HEK293 (cell line): ENCODE results near the gene PAX6.

Source experiments
- CTCF ChIA-PET: fragments of 350-600 bp; formaldehyde crosslinking; extraction: SDS; loops from one replicate; lab custom pipeline; 2021; ENCODE audit warnings: antibody characterized with exemption; lab: Yijun Ruan, JAX
- POLR2A ChIA-PET: fragments of 300-600 bp; formaldehyde crosslinking; extraction: SDS; loops from one replicate; lab custom pipeline; 2020; ENCODE audit warnings: antibody characterized with exemption, inconsistent platforms; lab: Yijun Ruan, JAX
- H3K27ac ChIP-seq: fragments of 200-500 bp; sonication (Bioruptor generic); 2 replicates; pipeline ENCODE4 v1.5.1; 2014; ENCODE audit warnings: low read depth, low read length, control low read depth, inconsistent platforms; ENCODE audit errors: extremely low read depth
- H3K36me3 ChIP-seq, 2 experiments: fragments of 200-500 bp in 1 of 2; sonication (Bioruptor generic) in 1 of 2; 1 replicate in 1 of 2; 2 replicates in 1 of 2; pipeline ENCODE4 v1.5.1; 2014 to 2017; ENCODE audit warnings: inconsistent platforms in 2 of 2, low read length in 2 of 2; ENCODE audit not compliant: control insufficient read depth in 2 of 2, insufficient read depth in 1 of 2
- H3K4me1 ChIP-seq: fragments of 200-500 bp; sonication (Bioruptor generic); 2 replicates; pipeline ENCODE4 v1.5.1; 2014; ENCODE audit warnings: mild to moderate bottlenecking, low read length, inconsistent platforms; ENCODE audit not compliant: control insufficient read depth, insufficient read depth
- H3K4me3 ChIP-seq: 2 replicates; pipeline ENCODE4 v1.5.1; 2011; ENCODE audit warnings: low read depth, mild to moderate bottlenecking, control low read depth, low read length, moderate library complexity
- H3K9me3 ChIP-seq: fragments of 200-500 bp; sonication (Bioruptor generic); 2 replicates; pipeline ENCODE4 v1.5.1; 2014; ENCODE audit warnings: low read depth, low read length, inconsistent platforms; ENCODE audit not compliant: control insufficient read depth, insufficient read depth
- KLF1 ChIP-seq: fragments of 450-650 bp; formaldehyde crosslinking; IDR thresholded peaks from 2 replicates; pipeline ENCODE4 v1.5.1; 2016; ENCODE audit warnings: missing biosample characterization, missing genetic modification characterization
- KLF16 ChIP-seq: fragments of 450-650 bp; formaldehyde crosslinking; IDR thresholded peaks from 2 replicates; pipeline ENCODE4 v1.5.1; 2017; ENCODE audit warnings: missing biosample characterization, missing genetic modification characterization
- ZNF133 ChIP-seq: fragments of 450-650 bp; formaldehyde crosslinking; IDR thresholded peaks from 2 replicates; pipeline ENCODE4 v1.5.1; 2016; ENCODE audit warnings: missing biosample characterization, missing genetic modification characterization
- ZNF155 ChIP-seq: fragments of 450-650 bp; formaldehyde crosslinking; IDR thresholded peaks from 2 replicates; pipeline ENCODE4 v1.5.1; 2016; ENCODE audit warnings: missing biosample characterization, missing genetic modification characterization
- ZNF24 ChIP-seq: fragments of 450-650 bp; formaldehyde crosslinking; IDR thresholded peaks from 2 replicates; pipeline ENCODE4 v1.5.1; 2016; ENCODE audit warnings: missing biosample characterization, missing genetic modification characterization
- ZNF292 ChIP-seq: fragments of 450-650 bp; formaldehyde crosslinking; IDR thresholded peaks from 2 replicates; pipeline ENCODE4 v1.5.1; 2016; ENCODE audit warnings: low read depth, missing biosample characterization, missing genetic modification characterization, borderline replicate concordance
- ZNF548 ChIP-seq: fragments of 450-650 bp; formaldehyde crosslinking; IDR thresholded peaks from 2 replicates; pipeline ENCODE4 v1.5.1; 2016; ENCODE audit warnings: missing biosample characterization, missing genetic modification characterization
- ZNF560 ChIP-seq: fragments of 450-650 bp; formaldehyde crosslinking; IDR thresholded peaks from 2 replicates; pipeline ENCODE4 v1.5.1; 2017; ENCODE audit warnings: missing biosample characterization, missing genetic modification characterization, borderline replicate concordance
- ZNF596 ChIP-seq: fragments of 450-650 bp; IDR thresholded peaks from 2 replicates; pipeline ENCODE4 v1.5.0; 2018; ENCODE audit warnings: missing biosample characterization, mild to moderate bottlenecking, missing genetic modification characterization, moderate library complexity
- ZNF621 ChIP-seq: fragments of 450-650 bp; formaldehyde crosslinking; IDR thresholded peaks from 2 replicates; pipeline ENCODE4 v1.5.1; 2017; ENCODE audit warnings: missing biosample characterization, missing genetic modification characterization
- ZNF660 ChIP-seq: fragments of 450-650 bp; IDR thresholded peaks from 2 replicates; pipeline ENCODE4 v1.5.1; 2018; ENCODE audit warnings: missing biosample characterization, mild to moderate bottlenecking, missing genetic modification characterization
- ZSCAN16 ChIP-seq: fragments of 450-650 bp; formaldehyde crosslinking; IDR thresholded peaks from 2 replicates; pipeline ENCODE4 v1.5.1; 2016; ENCODE audit warnings: missing biosample characterization, missing genetic modification characterization
- TF ChIP-seq, protein P1 (sequence below): fragments of 450-650 bp; formaldehyde crosslinking; IDR thresholded peaks from 2 replicates; pipeline ENCODE4 v1.5.1; 2016; ENCODE audit warnings: missing biosample characterization, missing genetic modification characterization, low read depth
- TF ChIP-seq, protein P2 (sequence below): fragments of 450-650 bp; formaldehyde crosslinking; IDR thresholded peaks from 2 replicates; pipeline ENCODE4 v1.5.1; 2016; ENCODE audit warnings: missing biosample characterization, missing genetic modification characterization
- TF ChIP-seq, protein P3 (sequence below): fragments of 450-650 bp; formaldehyde crosslinking; IDR thresholded peaks from 2 replicates; pipeline ENCODE4 v1.5.1; 2016; ENCODE audit warnings: missing biosample characterization, missing genetic modification characterization, borderline replicate concordance
- TF ChIP-seq, protein P4 (sequence below): fragments of 450-650 bp; formaldehyde crosslinking; IDR thresholded peaks from 2 replicates; pipeline ENCODE4 v1.5.1; 2016; ENCODE audit warnings: missing biosample characterization, missing genetic modification characterization, borderline replicate concordance
- TF ChIP-seq, protein P5 (sequence below): fragments of 450-650 bp; IDR thresholded peaks from 2 replicates; pipeline ENCODE4 v1.5.1; 2018; ENCODE audit warnings: missing biosample characterization, missing genetic modification characterization

PAX6 gene

DNA sequence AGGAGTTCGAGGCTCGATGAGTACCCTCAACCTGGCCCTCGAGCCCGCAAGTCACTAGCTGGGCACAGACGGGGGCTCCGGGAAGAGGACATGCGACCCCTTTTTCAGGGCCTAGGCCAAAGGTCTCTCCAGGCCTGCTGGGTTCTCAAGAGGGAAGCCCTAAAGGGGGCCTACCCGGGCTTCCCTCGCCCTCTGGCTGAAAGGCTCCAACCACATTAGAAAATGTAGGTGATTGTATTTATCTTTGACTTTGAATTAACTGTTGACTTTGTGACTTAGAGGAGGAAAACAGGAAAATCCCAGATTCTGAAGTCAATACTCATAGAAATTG lies 7.3 kb upstream of the PAX6 start:
- H3K4me3 ChIP-seq = no peak overlapping the region
- H3K27ac ChIP-seq = no peak overlapping the region
- ChIA-PET CTCF (interaction anchor here (0.7 kb wide), 1 partner anchor 445 kb away, joined by 5 read pairs; no protein-coding TSS in a partner anchor), POLR2A (no interaction called here)
- no peaks in the 10 kb centered on the region for H3K4me1 ChIP-seq
- no peaks in the 10 kb centered on the region for H3K36me3 ChIP-seq
- H3K9me3 ChIP-seq = no peaks in the 10 kb centered on the region
- no peak for TF ChIP-seq ZSCAN16 (tag by site-specific recombination)

DNA sequence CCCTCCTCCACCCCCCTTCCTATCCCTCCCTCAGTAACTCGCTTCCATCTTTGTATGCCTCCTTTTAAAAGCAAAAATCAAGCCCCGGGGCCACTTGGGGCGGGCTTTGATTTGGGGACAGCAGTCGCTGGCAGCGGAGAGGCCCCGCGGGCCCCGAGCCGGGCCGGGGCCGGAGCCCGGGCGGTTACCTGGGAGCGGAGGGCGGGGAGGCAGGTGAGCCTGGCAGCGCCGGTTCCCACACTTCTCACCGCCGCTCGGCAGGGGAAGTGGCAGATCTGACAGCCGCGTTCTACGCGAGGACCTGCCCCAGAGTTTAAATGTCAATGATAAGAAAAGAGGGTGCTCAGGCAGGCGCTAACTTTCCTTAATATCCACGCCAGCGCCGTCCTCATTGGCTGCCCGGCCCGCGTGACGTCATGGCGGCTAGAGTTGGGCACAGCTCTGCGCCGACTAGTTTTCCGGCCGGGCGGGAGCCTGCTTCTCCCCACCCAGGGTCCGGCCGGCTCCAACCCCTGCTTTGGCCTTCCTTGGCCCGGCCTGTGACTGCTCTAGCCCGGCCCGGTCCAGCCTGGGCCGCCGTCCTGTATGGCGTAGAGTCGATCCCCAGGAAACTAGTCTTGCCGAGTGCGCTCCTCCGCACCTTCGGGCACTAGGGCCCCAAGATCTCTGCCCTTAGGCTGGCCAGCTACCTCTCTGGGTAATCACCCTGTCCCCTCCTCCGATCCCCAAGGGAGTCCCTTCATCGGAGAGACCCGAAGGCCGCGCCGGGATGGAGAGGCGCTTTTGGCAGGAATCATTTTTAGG lies 6.7 kb upstream of the PAX6 start:
- POLR2A ChIA-PET = interaction anchor here (1.0 to 1.1 kb wide), 3 partner anchors 53 to 64 kb away, joined by 3 to 8 read pairs (median 3); no protein-coding TSS in a partner anchor
- H3K36me3 ChIP-seq = no peaks in the 10 kb centered on the region
- H3K27ac ChIP-seq = no peak overlapping the region
- H3K4me3 ChIP-seq = peak overlapping the region; percentile 45
- H3K4me1 ChIP-seq = no peaks in the 10 kb centered on the region
- CTCF ChIA-PET = interaction anchor here (1.2 kb wide), 1 partner anchor 52 kb away, joined by 4 read pairs; no protein-coding TSS in a partner anchor
- no peaks in the 10 kb centered on the region for H3K9me3 ChIP-seq
- TF ChIP-seq KLF1 (tag by site-specific recombination) (no peak), ZNF596 (no peak), ZNF621 (no peak), ZNF548 (no peak), KLF16 (tag by site-specific recombination) (no peak), ZNF560 (no peak), ZNF660 (tag by site-specific recombination) (no peak), ZNF292 (tag by site-specific recombination) (no peak), ZNF155 (no peak), ZNF24 (tag by site-specific recombination) (no peak), ZNF133 (tag by site-specific recombination) (no peak)
- TF ChIP-seq, protein P1, sequence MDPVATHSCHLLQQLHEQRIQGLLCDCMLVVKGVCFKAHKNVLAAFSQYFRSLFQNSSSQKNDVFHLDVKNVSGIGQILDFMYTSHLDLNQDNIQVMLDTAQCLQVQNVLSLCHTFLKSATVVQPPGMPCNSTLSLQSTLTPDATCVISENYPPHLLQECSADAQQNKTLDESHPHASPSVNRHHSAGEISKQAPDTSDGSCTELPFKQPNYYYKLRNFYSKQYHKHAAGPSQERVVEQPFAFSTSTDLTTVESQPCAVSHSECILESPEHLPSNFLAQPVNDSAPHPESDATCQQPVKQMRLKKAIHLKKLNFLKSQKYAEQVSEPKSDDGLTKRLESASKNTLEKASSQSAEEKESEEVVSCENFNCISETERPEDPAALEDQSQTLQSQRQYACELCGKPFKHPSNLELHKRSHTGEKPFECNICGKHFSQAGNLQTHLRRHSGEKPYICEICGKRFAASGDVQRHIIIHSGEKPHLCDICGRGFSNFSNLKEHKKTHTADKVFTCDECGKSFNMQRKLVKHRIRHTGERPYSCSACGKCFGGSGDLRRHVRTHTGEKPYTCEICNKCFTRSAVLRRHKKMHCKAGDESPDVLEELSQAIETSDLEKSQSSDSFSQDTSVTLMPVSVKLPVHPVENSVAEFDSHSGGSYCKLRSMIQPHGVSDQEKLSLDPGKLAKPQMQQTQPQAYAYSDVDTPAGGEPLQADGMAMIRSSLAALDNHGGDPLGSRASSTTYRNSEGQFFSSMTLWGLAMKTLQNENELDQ (tag by site-specific recombination) = no peak
- TF ChIP-seq, protein P2, sequence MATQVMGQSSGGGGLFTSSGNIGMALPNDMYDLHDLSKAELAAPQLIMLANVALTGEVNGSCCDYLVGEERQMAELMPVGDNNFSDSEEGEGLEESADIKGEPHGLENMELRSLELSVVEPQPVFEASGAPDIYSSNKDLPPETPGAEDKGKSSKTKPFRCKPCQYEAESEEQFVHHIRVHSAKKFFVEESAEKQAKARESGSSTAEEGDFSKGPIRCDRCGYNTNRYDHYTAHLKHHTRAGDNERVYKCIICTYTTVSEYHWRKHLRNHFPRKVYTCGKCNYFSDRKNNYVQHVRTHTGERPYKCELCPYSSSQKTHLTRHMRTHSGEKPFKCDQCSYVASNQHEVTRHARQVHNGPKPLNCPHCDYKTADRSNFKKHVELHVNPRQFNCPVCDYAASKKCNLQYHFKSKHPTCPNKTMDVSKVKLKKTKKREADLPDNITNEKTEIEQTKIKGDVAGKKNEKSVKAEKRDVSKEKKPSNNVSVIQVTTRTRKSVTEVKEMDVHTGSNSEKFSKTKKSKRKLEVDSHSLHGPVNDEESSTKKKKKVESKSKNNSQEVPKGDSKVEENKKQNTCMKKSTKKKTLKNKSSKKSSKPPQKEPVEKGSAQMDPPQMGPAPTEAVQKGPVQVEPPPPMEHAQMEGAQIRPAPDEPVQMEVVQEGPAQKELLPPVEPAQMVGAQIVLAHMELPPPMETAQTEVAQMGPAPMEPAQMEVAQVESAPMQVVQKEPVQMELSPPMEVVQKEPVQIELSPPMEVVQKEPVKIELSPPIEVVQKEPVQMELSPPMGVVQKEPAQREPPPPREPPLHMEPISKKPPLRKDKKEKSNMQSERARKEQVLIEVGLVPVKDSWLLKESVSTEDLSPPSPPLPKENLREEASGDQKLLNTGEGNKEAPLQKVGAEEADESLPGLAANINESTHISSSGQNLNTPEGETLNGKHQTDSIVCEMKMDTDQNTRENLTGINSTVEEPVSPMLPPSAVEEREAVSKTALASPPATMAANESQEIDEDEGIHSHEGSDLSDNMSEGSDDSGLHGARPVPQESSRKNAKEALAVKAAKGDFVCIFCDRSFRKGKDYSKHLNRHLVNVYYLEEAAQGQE (tag by site-specific recombination) = no peak
- TF ChIP-seq, protein P3, sequence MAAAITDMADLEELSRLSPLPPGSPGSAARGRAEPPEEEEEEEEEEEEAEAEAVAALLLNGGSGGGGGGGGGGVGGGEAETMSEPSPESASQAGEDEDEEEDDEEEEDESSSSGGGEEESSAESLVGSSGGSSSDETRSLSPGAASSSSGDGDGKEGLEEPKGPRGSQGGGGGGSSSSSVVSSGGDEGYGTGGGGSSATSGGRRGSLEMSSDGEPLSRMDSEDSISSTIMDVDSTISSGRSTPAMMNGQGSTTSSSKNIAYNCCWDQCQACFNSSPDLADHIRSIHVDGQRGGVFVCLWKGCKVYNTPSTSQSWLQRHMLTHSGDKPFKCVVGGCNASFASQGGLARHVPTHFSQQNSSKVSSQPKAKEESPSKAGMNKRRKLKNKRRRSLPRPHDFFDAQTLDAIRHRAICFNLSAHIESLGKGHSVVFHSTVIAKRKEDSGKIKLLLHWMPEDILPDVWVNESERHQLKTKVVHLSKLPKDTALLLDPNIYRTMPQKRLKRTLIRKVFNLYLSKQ (tag by site-specific recombination) = no peak
- TF ChIP-seq, protein P4, sequence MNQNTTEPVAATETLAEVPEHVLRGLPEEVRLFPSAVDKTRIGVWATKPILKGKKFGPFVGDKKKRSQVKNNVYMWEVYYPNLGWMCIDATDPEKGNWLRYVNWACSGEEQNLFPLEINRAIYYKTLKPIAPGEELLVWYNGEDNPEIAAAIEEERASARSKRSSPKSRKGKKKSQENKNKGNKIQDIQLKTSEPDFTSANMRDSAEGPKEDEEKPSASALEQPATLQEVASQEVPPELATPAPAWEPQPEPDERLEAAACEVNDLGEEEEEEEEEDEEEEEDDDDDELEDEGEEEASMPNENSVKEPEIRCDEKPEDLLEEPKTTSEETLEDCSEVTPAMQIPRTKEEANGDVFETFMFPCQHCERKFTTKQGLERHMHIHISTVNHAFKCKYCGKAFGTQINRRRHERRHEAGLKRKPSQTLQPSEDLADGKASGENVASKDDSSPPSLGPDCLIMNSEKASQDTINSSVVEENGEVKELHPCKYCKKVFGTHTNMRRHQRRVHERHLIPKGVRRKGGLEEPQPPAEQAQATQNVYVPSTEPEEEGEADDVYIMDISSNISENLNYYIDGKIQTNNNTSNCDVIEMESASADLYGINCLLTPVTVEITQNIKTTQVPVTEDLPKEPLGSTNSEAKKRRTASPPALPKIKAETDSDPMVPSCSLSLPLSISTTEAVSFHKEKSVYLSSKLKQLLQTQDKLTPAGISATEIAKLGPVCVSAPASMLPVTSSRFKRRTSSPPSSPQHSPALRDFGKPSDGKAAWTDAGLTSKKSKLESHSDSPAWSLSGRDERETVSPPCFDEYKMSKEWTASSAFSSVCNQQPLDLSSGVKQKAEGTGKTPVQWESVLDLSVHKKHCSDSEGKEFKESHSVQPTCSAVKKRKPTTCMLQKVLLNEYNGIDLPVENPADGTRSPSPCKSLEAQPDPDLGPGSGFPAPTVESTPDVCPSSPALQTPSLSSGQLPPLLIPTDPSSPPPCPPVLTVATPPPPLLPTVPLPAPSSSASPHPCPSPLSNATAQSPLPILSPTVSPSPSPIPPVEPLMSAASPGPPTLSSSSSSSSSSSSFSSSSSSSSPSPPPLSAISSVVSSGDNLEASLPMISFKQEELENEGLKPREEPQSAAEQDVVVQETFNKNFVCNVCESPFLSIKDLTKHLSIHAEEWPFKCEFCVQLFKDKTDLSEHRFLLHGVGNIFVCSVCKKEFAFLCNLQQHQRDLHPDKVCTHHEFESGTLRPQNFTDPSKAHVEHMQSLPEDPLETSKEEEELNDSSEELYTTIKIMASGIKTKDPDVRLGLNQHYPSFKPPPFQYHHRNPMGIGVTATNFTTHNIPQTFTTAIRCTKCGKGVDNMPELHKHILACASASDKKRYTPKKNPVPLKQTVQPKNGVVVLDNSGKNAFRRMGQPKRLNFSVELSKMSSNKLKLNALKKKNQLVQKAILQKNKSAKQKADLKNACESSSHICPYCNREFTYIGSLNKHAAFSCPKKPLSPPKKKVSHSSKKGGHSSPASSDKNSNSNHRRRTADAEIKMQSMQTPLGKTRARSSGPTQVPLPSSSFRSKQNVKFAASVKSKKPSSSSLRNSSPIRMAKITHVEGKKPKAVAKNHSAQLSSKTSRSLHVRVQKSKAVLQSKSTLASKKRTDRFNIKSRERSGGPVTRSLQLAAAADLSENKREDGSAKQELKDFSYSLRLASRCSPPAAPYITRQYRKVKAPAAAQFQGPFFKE (tag by site-specific recombination) = no peak
- TF ChIP-seq, protein P5, sequence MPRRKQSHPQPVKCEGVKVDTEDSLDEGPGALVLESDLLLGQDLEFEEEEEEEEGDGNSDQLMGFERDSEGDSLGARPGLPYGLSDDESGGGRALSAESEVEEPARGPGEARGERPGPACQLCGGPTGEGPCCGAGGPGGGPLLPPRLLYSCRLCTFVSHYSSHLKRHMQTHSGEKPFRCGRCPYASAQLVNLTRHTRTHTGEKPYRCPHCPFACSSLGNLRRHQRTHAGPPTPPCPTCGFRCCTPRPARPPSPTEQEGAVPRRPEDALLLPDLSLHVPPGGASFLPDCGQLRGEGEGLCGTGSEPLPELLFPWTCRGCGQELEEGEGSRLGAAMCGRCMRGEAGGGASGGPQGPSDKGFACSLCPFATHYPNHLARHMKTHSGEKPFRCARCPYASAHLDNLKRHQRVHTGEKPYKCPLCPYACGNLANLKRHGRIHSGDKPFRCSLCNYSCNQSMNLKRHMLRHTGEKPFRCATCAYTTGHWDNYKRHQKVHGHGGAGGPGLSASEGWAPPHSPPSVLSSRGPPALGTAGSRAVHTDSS (tag by site-specific recombination) = no peak
